ENCODE measurements around the gene MEF2A.

- TF ChIP-seq GATA1 (IDR thresholded peaks at IDR 0.05; ENCODE audit: low read depth, low read length) (no peak), POLR2A (IDR thresholded peaks at IDR 0.05; ENCODE audit: low read length) (no peak)
These were observed 54.4 kb downstream of the MEF2A start for GRCh38 chr15:99620178-99620577.

Data from erythroblast (primary cell).